ENCODE data around the gene ZNF281.
"Not testable (repeated sequence)": the region's sequence is repeated elsewhere in the genome, so short reads cannot be mapped to it uniquely, and the experiment has no call there.

The ZNF281 gene

GRCh38 chr1:200364091-200364759 lies 45.6 kb downstream of the ZNF281 start:
- no peak for DNase-seq (ENCODE audit: low read depth)

DNA sequence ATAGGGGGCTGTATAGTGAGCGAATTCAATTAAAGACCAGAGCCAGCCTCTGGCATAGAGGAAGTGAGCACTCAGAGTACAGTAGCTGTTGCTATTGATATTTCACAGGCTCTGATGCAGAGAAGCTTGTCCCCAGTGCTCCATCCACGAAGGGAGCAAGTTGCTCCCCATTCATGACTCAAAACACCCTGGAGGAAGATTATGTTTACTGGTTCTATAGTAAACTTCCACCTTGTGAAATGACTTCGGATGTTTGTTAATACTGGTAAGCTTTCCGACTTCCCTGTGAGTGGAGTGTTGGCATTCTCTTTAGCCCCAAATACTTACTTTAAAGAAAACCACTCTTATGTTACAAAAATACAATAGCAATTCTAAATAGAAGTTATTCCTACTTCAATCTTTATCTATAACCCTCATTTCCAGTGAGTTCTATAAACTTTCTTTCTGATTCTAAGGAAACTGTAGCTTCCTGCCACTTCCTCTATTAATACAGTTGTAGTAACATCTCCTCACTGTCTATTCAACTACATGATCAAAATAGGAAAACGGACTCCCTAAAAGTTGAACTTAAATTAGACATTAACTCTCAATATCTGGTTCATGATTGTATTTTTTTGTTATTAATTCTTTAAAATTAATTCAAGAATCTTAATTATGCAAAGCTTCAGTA lies 46.4 kb downstream of the ZNF281 start:
- DNase-seq (ENCODE audit: low read depth), result no peak

GRCh38 chr1:200362421-200362820 lies 47.4 kb downstream of the ZNF281 start:
- DNase-seq (ENCODE audit: low read depth), result no peak

DNA sequence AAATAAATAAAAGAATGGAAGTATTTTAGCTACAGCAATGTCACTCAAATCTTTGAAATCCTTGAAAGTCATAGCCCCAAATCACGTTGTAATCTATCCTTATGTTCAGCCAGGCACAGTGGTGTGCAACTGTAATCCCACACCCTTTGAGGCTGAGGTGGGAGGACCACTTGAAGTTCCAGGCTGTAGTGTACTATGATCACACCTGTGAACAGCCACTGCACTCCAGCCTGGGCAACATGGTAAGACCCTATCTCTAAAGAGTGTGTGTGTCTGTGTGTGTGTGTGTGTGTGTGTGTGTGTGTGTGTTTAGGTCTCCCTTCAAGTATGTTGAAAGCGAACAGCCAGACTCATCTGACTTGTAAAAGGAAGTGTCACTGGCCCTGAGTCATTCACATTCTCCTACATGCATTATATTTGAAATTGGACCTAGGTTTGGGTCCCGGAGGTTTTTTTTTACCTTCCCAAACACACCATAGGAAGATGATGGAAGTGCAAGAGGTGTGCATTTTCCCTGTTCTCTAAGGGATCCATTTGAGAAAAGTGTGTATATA lies 50.1 kb downstream of the ZNF281 start:
- no peak for DNase-seq (ENCODE audit: low read depth)

GRCh38 chr1:200357925-200358324 lies 51.9 kb downstream of the ZNF281 start:
- DNase-seq (ENCODE audit: low read depth), result not testable (repeated sequence)

GRCh38 chr1:200355801-200356200 lies 54.0 kb downstream of the ZNF281 start:
- no peak for DNase-seq (ENCODE audit: low read depth)

Data from stimulated activated CD8-positive, alpha-beta memory T cell treated with anti-CD3 and anti-CD28 coated beads, Interleukin-4, amount 100 ng/mL, for 24 hours (primary cell).